Lower leg skin (tissue), 3 donors: Measurements from ENCODE around the gene HIC1.

Source experiments
- CTCF ChIP-seq, 3 donors: fragments of 450-650 bp; IDR thresholded peaks; one replicate each; pipeline ENCODE4 v1.5.1; 2016; ENCODE audit warnings: antibody characterized with exemption in 3 of 3, mild to moderate bottlenecking in 3 of 3, moderate library complexity in 2 of 3
- POLR2A ChIP-seq, 2 donors: fragments of 450-650 bp; IDR thresholded peaks; one replicate each; pipeline ENCODE4 v1.6.1; 2016 to 2017; ENCODE audit warnings: antibody characterized with exemption in 2 of 2, mild to moderate bottlenecking in 1 of 2, moderate library complexity in 1 of 2

DNA sequence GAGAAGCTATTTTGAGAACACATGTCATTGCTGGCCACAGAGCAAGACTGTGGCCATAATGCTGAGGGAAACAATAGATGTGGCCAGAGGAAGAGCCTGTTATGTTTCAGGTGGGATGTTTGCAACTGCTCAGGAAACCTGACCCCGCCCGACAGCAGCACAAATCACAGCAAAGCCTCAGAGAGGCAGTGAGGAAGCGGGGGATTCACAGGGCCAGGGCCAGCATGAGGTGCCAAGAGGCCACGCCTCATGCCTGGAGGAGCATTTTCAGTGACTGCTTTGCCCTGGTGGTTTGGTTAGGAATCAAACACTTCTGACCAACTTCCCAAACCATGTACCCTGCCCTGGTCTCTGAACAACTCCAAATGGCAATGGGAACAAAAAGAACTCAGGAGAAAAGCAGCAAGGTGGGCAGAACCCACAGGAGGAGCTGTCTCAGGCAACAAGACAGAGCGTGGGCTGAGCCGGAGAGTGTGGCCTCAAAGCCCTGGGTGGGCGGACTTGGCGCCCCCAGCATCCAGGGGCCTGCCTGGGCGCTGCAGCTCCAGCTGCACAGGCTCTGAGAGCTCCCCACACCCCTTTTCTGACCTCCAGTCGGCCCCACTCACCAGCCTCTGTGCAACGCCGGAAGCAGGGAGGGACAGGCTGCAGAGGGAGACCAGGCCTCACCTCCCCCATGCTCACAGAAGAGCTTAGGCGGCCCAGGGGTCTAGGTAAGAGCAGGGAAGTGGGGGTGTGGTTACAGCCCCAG is 20.6 kb downstream of the HIC1 start:
- TF ChIP-seq POLR2A (IDR thresholded peaks at IDR 0.05) (no peak), CTCF (IDR thresholded peaks at IDR 0.05) (no peak)
